NCI-H69 (cell line): ENCODE data around the gene NEU4.
A peak's percentile ranks its signal among the peaks of the same experiment; 100 is the strongest.
"Not testable (repeated sequence)": the region's sequence is repeated elsewhere in the genome, so short reads cannot be mapped to it uniquely, and the experiment has no call there.

ENCODE experiments used
- DNase-seq: peaks from one replicate; lab custom pipeline; 2025; lab: John Stamatoyannopoulos, UW

NEU4 gene, protein sequence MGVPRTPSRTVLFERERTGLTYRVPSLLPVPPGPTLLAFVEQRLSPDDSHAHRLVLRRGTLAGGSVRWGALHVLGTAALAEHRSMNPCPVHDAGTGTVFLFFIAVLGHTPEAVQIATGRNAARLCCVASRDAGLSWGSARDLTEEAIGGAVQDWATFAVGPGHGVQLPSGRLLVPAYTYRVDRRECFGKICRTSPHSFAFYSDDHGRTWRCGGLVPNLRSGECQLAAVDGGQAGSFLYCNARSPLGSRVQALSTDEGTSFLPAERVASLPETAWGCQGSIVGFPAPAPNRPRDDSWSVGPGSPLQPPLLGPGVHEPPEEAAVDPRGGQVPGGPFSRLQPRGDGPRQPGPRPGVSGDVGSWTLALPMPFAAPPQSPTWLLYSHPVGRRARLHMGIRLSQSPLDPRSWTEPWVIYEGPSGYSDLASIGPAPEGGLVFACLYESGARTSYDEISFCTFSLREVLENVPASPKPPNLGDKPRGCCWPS

GRCh38 chr2:241808721-241809382 lies at the start of gene NEU4:
Gene NEU4, plus strand, starts transcription at chr2:241809193. Its CDS starts 5,292 bp downstream, at chr2:241814485.
- no peak for DNase-seq

- not testable (repeated sequence) for DNase-seq
Measured at GRCh38 chr2:241759893-241760292, 49.1 kb upstream of the NEU4 start.

GRCh38 chr2:241760301-241760771 lies 48.7 kb upstream of the NEU4 start:
- DNase-seq, result no peak

GRCh38 chr2:241762321-241762932 lies 46.6 kb upstream of the NEU4 start:
- DNase-seq, result no peak

- DNase-seq, result no peak
Measured at GRCh38 chr2:241762933-241763369, 46.0 kb upstream of the NEU4 start.

DNA sequence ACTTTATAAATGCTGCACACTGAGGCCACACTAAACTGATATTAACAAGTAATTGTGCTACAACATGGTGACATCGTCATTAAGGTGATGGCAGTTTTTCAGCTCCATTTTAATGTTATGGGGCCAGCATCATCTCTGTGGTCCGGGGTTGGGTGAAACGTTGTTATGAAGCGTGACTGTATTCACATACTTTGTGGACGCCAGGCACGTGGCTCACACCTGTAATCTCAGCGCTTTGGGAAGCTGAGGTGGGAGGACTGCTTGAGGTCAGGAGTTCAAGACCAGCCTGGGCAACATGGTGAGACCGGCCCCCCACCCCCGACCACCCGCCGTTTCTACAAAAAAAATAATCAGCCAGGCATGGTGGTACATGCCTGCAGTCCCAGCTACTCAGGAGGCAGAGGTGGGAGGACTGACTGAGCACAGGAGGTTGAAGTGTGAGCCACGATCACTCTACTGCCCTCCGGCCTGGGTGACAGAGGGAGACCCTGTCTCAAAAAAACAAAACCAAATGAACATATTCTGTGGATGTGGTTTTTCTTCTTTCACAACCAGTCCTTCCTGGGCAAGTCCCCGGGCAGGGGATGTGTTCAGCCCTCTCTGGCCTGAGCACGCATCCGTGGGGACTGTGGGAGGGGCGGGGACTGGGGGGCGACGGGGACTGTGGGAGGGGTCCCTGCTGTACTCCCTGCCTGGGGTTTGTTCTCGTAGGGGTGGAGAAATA lies 45.3 kb upstream of the NEU4 start:
- no peak for DNase-seq

DNA sequence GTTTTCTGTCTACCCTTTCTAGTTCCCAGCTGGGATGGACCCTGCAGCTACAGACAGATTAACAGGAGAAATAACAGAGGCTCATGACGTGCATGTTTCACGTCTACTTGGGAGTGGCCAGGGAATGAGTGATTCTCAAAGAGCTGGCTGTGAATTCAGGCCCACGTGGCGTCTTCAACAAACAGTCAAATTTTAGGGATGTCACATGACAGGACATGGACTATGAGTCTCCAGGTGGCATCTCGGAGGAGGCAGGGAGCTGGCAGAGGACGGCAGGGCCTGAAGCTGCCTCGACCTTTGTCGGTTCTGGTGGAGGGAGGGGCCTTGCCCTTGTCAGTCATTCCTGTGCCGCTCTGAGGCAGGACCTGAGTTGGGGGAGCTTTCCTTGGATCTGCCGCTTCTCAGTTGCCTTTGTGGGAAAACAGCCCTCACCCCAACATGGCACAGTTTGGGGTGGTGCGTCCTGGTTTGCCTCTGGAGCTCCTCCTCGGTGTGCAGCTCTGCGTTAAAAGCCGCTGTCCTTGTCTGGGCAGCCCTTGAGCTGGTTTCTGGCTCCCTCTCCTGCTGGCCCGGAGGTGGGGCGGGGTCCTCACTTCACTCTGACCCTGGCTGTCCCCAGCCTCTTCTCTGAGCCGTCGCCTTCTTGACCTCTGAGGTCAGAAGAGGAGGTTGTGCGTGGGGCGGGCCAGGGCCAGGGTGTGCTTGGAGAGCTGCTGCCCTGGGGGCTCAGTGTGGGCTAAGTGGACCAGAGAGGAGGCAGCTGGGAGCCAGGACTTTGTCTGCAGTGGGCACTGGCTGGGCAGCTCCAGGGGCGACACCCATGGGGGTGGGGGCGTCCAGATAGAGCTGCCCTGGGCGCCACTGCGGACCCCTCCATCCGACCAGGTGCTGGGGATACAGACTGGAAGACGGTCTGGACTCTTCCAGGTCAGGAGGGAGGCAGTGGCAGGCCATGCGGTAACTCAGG lies 44.4 kb upstream of the NEU4 start:
- DNase-seq, result no peak

DNA sequence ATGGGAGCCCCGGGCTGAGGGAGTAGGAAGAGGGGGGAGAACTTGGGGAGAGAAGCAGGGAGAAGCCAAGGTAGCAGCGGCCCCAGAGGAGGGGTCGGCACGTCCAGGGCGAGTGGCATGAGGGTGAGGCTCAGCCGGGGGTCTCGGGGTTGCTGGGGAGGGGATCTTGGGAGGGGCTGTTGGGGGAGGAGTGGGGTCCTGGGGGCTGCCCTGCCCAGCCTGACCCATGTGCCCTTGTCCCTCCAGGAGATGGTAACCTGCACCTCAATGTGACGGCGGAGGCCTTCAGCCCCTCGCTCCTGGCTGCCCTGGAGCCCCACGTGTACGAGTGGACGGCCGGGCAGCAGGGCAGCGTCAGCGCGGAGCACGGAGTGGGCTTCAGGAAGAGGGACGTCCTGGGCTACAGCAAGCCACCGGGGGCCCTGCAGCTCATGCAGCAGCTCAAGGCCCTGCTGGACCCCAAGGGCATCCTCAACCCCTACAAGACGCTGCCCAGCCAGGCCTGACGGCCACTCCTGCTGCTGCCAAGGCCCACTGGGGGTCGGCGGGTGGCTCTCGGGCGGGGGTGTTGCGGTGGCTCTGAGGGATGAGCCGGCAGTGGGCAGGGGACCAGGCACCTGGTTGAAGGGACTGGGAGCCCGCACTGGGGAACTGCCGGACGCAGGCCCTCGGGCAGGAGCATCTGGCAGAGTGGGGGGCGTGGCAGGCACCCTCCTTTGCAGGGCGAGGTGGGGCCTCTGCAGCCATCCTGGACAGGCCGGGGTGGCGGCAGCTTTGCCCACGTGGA lies 41.3 kb upstream of the NEU4 start:
- DNase-seq, result no peak

DNA sequence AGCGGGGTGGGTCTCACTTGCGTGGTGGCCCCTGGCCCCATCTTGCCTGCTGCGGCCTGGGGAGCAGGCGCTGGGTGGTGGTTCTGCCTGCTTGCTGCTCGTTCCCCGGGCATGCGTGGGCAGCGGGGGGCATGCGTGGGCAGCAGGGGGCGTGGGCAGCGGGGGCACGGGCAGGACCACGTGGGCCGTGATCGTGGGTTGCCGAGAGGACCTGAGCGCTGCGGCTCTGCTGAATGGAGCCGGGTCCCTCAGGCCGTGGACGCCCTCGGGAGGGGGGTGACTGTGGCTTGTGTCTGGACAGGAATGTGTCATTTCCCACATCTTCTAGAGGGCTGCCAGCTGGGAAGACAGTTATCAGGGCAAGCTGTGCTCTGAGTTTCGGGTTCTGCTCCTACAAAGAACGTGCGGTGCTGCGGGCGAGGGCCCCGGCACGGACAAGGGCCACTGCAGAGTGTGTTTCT lies 40.7 kb upstream of the NEU4 start:
- DNase-seq, result no peak

DNA sequence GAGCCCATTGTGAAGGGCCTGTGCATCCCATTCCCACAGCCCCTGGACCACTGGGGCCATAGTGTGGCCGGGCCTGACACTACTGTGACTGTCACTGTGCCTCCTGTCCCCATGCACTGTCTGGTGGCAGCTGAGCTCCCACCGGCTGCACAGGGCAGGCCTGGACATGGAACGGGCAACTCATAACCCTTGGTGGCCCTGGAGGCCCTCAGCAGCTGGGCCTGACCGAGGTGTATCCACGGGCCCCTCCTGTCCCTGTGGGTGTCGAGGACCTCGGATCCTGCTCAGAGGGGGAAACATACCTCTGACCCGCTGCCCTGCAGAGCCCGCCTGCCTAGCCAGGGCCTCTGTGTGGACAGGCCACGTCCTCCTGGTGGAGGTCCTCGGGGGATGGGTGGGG lies 40.1 kb upstream of the NEU4 start:
- no peak for DNase-seq

GRCh38 chr2:241769819-241770184 lies 39.2 kb upstream of the NEU4 start:
- no peak for DNase-seq

DNA sequence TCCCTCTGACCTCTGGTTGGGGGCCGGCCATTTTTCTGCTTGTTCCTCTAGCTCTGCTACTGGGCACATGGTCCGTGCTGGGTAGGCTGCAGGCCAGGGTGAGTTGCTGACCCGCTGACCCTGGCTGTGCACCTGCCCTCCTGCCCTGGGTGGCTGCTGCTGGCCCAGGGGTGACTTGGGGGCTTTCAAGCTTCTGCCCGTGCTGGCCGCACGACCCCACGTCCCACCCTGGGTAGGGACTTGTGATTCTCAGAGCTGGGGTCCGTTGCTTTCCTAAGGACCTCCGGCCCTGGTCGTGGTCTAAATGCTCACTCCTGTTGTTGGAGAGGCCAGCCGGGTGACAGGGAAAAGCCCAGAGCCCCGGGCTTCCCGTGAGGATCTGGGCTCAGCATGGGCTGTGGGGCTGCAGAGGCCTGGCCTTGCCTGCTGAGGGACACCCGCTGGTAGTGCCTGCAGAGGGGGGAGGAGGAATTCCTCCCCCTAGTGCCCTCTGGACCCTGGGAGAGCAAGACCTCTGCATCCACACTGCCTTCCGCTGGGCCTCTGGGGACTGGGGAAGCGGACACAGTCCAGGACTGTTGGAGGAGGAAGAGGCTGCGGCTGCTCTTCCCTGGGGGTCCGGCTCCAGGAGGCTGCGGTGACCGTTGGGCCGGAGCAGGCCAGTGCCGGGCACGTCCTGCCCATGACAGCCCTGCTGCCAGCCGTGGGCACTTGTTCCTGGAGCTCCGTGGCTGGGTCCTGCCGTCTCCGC lies 38.6 kb upstream of the NEU4 start:
- no peak for DNase-seq

DNA sequence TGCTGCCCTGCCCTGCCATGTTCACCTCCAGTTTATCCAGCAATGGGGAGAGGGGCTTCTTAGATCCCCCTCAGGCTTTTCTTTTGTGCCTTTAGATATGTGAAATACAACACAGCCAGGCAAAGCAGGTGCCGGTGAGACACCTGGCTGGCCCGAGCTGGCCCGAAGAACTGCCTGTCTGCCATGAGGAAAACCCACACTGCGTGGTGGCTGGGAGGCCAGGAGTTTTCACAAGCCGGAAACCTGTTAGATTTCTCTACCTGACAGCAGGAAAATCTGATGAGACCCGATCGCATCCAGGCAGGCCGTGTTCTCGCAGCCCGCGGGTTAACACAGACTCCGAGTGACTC lies 38.1 kb upstream of the NEU4 start:
- DNase-seq, result no peak

DNA sequence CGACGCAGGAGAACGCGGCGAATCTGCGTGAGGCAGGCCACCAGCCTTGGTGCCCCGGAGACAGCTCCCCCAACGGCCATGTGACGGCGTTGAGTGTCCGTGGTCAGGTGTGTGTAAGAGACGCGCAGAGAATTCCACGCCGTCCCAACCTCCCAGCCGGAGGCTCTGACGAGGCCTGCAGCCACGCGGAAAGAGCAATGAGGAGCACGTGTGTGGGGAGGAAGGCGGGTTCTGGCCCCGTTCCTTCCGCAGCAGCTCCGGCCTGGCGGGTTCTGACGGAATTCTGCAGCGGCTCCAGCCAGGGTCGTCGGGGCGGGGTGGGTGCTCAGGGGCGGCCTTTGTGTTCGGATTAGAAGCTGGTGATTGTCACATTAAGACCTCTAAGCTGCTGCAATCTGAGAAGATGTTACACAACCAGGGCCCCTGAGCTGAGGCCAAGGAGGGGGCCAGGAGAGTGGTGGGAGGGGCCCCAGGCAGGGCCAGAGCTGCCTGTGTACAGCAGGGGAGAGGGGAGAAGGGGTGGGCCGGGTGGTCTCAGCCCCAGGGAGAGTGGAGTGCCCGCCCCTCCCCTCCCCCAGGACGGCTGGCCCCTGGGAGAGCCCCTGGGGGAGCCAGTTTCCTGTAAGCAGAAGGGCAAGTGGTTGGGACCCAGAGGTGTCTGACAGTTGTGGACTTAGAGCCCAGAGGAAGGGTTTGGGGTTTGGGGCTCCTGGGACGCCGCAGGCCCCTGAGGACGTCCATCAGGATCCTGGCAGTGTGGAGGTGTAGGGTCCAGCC lies 37.5 kb upstream of the NEU4 start:
- no peak for DNase-seq

DNA sequence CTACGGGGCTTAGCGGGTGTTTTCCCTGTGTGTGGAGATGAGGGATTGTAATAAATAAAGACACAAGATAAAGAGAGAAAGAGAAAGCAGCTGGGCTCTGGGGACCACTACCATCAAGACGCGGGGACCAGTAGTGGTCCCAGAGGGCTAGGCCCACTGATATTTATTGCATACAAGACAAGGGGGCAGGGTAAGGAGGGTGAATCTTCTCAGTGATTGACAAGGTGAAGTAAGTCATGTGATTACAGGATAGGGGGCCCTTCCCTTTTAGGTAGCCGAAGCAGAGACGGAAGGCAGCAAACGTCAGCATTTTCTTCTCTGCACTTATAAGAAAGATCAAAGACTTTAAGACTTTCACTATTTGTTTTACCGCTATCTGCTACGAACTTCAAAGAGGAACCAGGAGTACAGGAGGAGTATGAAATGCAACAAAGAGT lies 36.9 kb upstream of the NEU4 start:
- DNase-seq, result no peak

- DNase-seq, result peak; percentile 77
Measured at GRCh38 chr2:241773511-241774418, 35.2 kb upstream of the NEU4 start.

DNA sequence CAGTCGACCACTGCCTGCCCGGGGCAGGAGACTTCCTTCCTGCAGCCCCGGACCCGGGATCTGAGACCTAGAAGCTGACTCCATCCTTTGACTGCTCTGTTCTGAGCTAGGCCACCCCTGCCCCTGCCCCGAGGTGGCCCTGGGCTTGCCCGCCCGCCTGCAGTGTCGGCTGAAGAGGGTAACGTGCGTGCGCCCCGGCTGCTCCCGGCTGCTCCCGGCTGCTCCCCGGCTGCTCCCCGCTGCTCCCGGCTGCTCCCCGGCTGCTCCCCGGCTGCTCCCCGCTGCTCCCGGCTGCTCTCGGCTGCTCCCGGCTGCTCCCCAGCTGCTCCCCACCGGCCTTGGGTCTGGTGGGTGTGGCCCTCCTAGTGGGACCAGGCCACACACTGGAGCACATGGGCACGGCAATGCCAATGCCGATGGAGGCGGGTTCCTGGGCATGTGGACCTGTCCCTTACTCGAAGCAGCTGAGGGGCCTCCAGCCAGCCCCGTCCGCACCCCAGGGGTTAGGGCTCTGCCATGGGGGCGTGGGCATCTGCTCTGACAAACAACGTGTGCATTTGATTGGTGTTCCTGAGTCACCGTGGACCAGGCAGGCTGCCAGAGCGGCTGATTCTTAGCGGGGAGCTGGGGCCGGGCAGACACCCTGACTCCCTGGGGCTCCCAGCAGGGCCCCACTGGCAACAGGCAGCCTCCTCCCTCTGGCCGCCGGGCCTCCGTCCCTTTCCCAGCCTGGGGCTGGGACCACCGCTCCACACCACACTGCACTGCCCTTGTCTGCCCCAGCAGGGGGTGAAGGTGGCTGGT lies 34.4 kb upstream of the NEU4 start:
- DNase-seq, result peak; percentile 80
